HEK293 (cell line): ENCODE data around the gene SNX17.

Source experiments
- EGR2 ChIP-seq: fragments of 450-650 bp; formaldehyde crosslinking; IDR thresholded peaks from 2 replicates; pipeline ENCODE4 v1.5.1; 2016; ENCODE audit warnings: low read depth, missing biosample characterization, missing genetic modification characterization
- HIC1 ChIP-seq: fragments of 450-650 bp; formaldehyde crosslinking; IDR thresholded peaks from 2 replicates; pipeline ENCODE4 v1.5.1; 2016; ENCODE audit warnings: missing biosample characterization, missing genetic modification characterization
- HOXD13 ChIP-seq: sonication (generic); formaldehyde crosslinking; IDR thresholded peaks from 2 replicates; pipeline ENCODE4 v1.8.0; 2022; ENCODE audit warnings: missing genetic modification reagents, borderline replicate concordance
- KLF16 ChIP-seq: fragments of 450-650 bp; formaldehyde crosslinking; IDR thresholded peaks from 2 replicates; pipeline ENCODE4 v1.5.1; 2017; ENCODE audit warnings: missing biosample characterization, missing genetic modification characterization
- OSR2 ChIP-seq: fragments of 450-650 bp; formaldehyde crosslinking; IDR thresholded peaks from 2 replicates; pipeline ENCODE4 v1.5.1; 2016; ENCODE audit warnings: missing biosample characterization, missing genetic modification characterization
- PATZ1 ChIP-seq: fragments of 450-650 bp; formaldehyde crosslinking; IDR thresholded peaks from 2 replicates; pipeline ENCODE4 v1.5.1; 2016; ENCODE audit warnings: missing biosample characterization, missing genetic modification characterization
- PRDM2 ChIP-seq: fragments of 450-650 bp; formaldehyde crosslinking; IDR thresholded peaks from 2 replicates; pipeline ENCODE4 v1.5.1; 2016; ENCODE audit warnings: missing biosample characterization, missing genetic modification characterization, borderline replicate concordance
- PRDM4 ChIP-seq: fragments of 450-650 bp; formaldehyde crosslinking; IDR thresholded peaks from 2 replicates; pipeline ENCODE4 v1.5.1; 2017; ENCODE audit warnings: missing biosample characterization, missing genetic modification characterization
- SP2 ChIP-seq: fragments of 450-650 bp; formaldehyde crosslinking; IDR thresholded peaks from 2 replicates; pipeline ENCODE4 v1.5.1; 2016; ENCODE audit warnings: missing biosample characterization, missing genetic modification characterization
- ZBTB10 ChIP-seq: fragments of 450-650 bp; formaldehyde crosslinking; IDR thresholded peaks from 2 replicates; pipeline ENCODE4 v1.5.1; 2016; ENCODE audit warnings: missing biosample characterization, missing genetic modification characterization
- ZBTB20 ChIP-seq: fragments of 450-650 bp; formaldehyde crosslinking; IDR thresholded peaks from 2 replicates; pipeline ENCODE4 v1.5.1; 2016; ENCODE audit warnings: missing biosample characterization, missing genetic modification characterization
- ZNF221 ChIP-seq: fragments of 450-650 bp; formaldehyde crosslinking; IDR thresholded peaks from 2 replicates; pipeline ENCODE4 v1.5.1; 2017; ENCODE audit warnings: missing biosample characterization, missing genetic modification characterization, borderline replicate concordance
- ZNF24 ChIP-seq: fragments of 450-650 bp; formaldehyde crosslinking; IDR thresholded peaks from 2 replicates; pipeline ENCODE4 v1.5.1; 2016; ENCODE audit warnings: missing biosample characterization, missing genetic modification characterization
- ZNF324 ChIP-seq: fragments of 450-650 bp; formaldehyde crosslinking; IDR thresholded peaks from 2 replicates; pipeline ENCODE4 v1.5.1; 2016; ENCODE audit warnings: missing biosample characterization, missing genetic modification characterization
- ZNF354C ChIP-seq: fragments of 450-650 bp; formaldehyde crosslinking; IDR thresholded peaks from 2 replicates; pipeline ENCODE4 v1.5.1; 2016; ENCODE audit warnings: missing biosample characterization, missing genetic modification characterization, low read depth, borderline replicate concordance
- ZNF580 ChIP-seq: fragments of 450-650 bp; formaldehyde crosslinking; IDR thresholded peaks from 2 replicates; pipeline ENCODE4 v1.5.1; 2016; ENCODE audit warnings: missing biosample characterization, missing genetic modification characterization
- ZNF660 ChIP-seq: fragments of 450-650 bp; IDR thresholded peaks from 2 replicates; pipeline ENCODE4 v1.5.1; 2018; ENCODE audit warnings: missing biosample characterization, mild to moderate bottlenecking, missing genetic modification characterization
- ZNF692 ChIP-seq: fragments of 450-650 bp; formaldehyde crosslinking; IDR thresholded peaks from 2 replicates; pipeline ENCODE4 v1.5.1; 2016; ENCODE audit warnings: missing biosample characterization, missing genetic modification characterization
- ZNF76 ChIP-seq: fragments of 450-650 bp; formaldehyde crosslinking; IDR thresholded peaks from 2 replicates; pipeline ENCODE4; 2016; ENCODE audit warnings: low read depth, missing biosample characterization, missing genetic modification characterization, borderline replicate concordance
- ZNF768 ChIP-seq: fragments of 450-650 bp; formaldehyde crosslinking; IDR thresholded peaks from 2 replicates; pipeline ENCODE4 v1.5.1; 2018; ENCODE audit warnings: missing biosample characterization, mild to moderate bottlenecking, missing genetic modification characterization

SNX17 gene

GRCh38 chr2:27356382-27357181 is 13.8 kb upstream of the SNX17 start, which contains the start of gene GTF3C2 (continued):
- peak; percentile 95 for TF ChIP-seq PATZ1 (tag by site-specific recombination)
- TF ChIP-seq OSR2 = no peak
- TF ChIP-seq ZBTB20 (tag by site-specific recombination) = peak; percentile 99
- no peak for TF ChIP-seq ZNF768
- no peak for TF ChIP-seq ZNF221 (tag by site-specific recombination)
- TF ChIP-seq EGR2 = peak; percentile 67
- TF ChIP-seq ZNF660 = peak; percentile 32; the same call in 1 of the 2 replicates
- 0 out of 2 replicates have a peak, but pooled peaks have one; percentile 31 for TF ChIP-seq HIC1 (tag by site-specific recombination)
- peak; percentile 89 for TF ChIP-seq ZNF76
- TF ChIP-seq ZNF580 (tag by site-specific recombination) = no peak; the same call in 1 of the 2 replicates
- TF ChIP-seq PRDM2 (tag by site-specific recombination) = no peak
- TF ChIP-seq ZNF24 = peak; percentile 63; the same call in 1 of the 2 replicates
- TF ChIP-seq ZNF354C = no peak
- no peak; the same call in 1 of the 2 replicates for TF ChIP-seq KLF16 (tag by site-specific recombination)
- peak; percentile 72 for TF ChIP-seq SP2 (tag by site-specific recombination)
- TF ChIP-seq PRDM4 = no peak
- peak; percentile 94 for TF ChIP-seq ZNF692 (tag by site-specific recombination)
- peak; percentile 85 for TF ChIP-seq ZBTB10 (tag by site-specific recombination)
- 0 out of 2 replicates have a peak, but pooled peaks have one; percentile 26 for TF ChIP-seq ZNF324 (tag by site-specific recombination)
- TF ChIP-seq HOXD13 (CRISPR knock-in tag) = 0 out of 2 replicates have a peak, but pooled peaks have one; percentile 55
